GM12878 (cell line): ENCODE results near the gene CEP68. TPM values are rescaled to one million over a fixed set of nuclear protein-coding genes. Genes with fewer than 3 reads are reported as not detected.

Experiments
- BCL11A ChIP-seq: IDR thresholded peaks from 2 replicates; pipeline ENCODE4 v1.6.1; 2011; ENCODE audit warnings: low read depth, low read length
- KLF5 ChIP-seq: fragments of 450-650 bp; IDR thresholded peaks from 2 replicates; pipeline ENCODE4 v1.6.1; 2014; ENCODE audit warnings: mild to moderate bottlenecking; ENCODE audit not compliant: partially characterized antibody
- MTA3 ChIP-seq: IDR thresholded peaks from 2 replicates; pipeline ENCODE4 v1.6.1; 2012; ENCODE audit warnings: low read length, inconsistent platforms, borderline replicate concordance
- MXI1 ChIP-seq: fragments of 150-350 bp; IDR thresholded peaks from 2 replicates; pipeline ENCODE4 v1.6.1; 2011; ENCODE audit warnings: low read depth, mild to moderate bottlenecking, inconsistent platforms, low read length, improper control_type of control experiment
- NBN ChIP-seq: fragments of 450-650 bp; IDR thresholded peaks from 2 replicates; pipeline ENCODE4 v1.6.1; 2016
- NFXL1 ChIP-seq: fragments of 450-650 bp; IDR thresholded peaks from 2 replicates; pipeline ENCODE4 v1.6.1; 2017; ENCODE audit warnings: antibody characterized with exemption, mild to moderate bottlenecking, borderline replicate concordance
- NFYA ChIP-seq: IDR thresholded peaks from 2 replicates; pipeline ENCODE4 v1.6.1; 2011; ENCODE audit warnings: low read depth, mild to moderate bottlenecking, low read length, improper control_type of control experiment, borderline replicate concordance
- POLR2AphosphoS2 ChIP-seq: IDR thresholded peaks from 2 replicates; pipeline ENCODE4 v1.6.1; 2011; ENCODE audit warnings: low read depth, mild to moderate bottlenecking, low read length, improper control_type of control experiment, moderate library complexity
- RAD21 ChIP-seq: IDR thresholded peaks from 2 replicates; pipeline ENCODE4 v1.6.1; 2011; ENCODE audit warnings: mild to moderate bottlenecking, low read depth, low read length, moderate library complexity; ENCODE audit not compliant: insufficient read depth
- RBBP5 ChIP-seq: fragments of 200-600 bp; sonication (generic); conservative IDR thresholded peaks from 2 replicates; pipeline ENCODE4 v1.6.1; 2016
- SMARCA5 ChIP-seq: fragments of 450-650 bp; IDR thresholded peaks from 2 replicates; pipeline ENCODE4 v1.6.1; 2017; ENCODE audit warnings: mild to moderate bottlenecking
- TCF12 ChIP-seq: IDR thresholded peaks from 2 replicates; pipeline ENCODE4 v1.6.1; 2011; ENCODE audit warnings: low read depth, mild to moderate bottlenecking, low read length
- USF2 ChIP-seq: IDR thresholded peaks from 2 replicates; pipeline ENCODE4 v1.6.1; 2011; ENCODE audit warnings: low read depth, low read length, improper control_type of control experiment, borderline replicate concordance
- ZNF217 ChIP-seq: fragments of 450-650 bp; IDR thresholded peaks from 2 replicates; pipeline ENCODE4 v1.6.1; 2017; ENCODE audit warnings: antibody characterized with exemption, mild to moderate bottlenecking
- ZNF274 ChIP-seq: IDR thresholded peaks from one replicate; pipeline ENCODE4 v1.8.0; 2011; ENCODE audit not compliant: insufficient read length, insufficient read depth
- ZSCAN29 ChIP-seq: fragments of 450-650 bp; IDR thresholded peaks from 2 replicates; pipeline ENCODE4 v1.6.1; 2017; ENCODE audit warnings: mild to moderate bottlenecking, moderate library complexity
- polyA plus RNA-seq, 11 experiments: library from polyadenylated mRNA; depleted of rRNA in 4 of 11; unstranded in 6 of 11; stranded (reverse) in 5 of 11; fragments of >200 nt; fragmentation: Nextera tagmentation in 4 of 11; fragmentation: Illumina TruSeq in 1 of 11; extraction: Ambion mirVana in 4 of 11; extraction: Trizol in 1 of 11; gene quantifications; 1 replicate in 1 of 11; 2 replicates in 10 of 11; pipeline versions ENCODE4 v1.2.1 to v1.2.3, GENCODE V29; 2011 to 2016; ENCODE audit warnings: inconsistent platforms in 2 of 11, missing spikeins in 2 of 11, low read depth in 1 of 11
- total RNA-seq, 4 experiments: library from RNA; depleted of rRNA in 3 of 4; stranded (reverse); fragments of >200 nt in 3 of 4; fragmentation: Illumina TruSeq in 1 of 4; extraction: Trizol in 1 of 4; gene quantifications; 2 replicates each; pipeline versions ENCODE4 v1.2.1 to v1.2.3, GENCODE V29; 2013 to 2021
- TF ChIP-seq, protein P1 (sequence below): fragments of 450-650 bp; IDR thresholded peaks from 2 replicates; pipeline ENCODE4 v1.6.1; 2017; ENCODE audit warnings: mild to moderate bottlenecking, moderate library complexity
- TF ChIP-seq, protein P2 (sequence below): fragments of 450-650 bp; IDR thresholded peaks from 2 replicates; pipeline ENCODE4 v1.6.1; 2014; ENCODE audit warnings: mild to moderate bottlenecking
- TF ChIP-seq, protein P3 (sequence below): IDR thresholded peaks from 2 replicates; pipeline ENCODE4 v1.6.1; 2012; ENCODE audit warnings: low read depth, low read length, improper control_type of control experiment
- TF ChIP-seq, protein P4 (sequence below): fragments of 450-650 bp; formaldehyde crosslinking; IDR thresholded peaks from 2 replicates; pipeline ENCODE4 v1.4.0; 2020; ENCODE audit warnings: mild to moderate bottlenecking, moderate library complexity
- TF ChIP-seq, protein P5 (sequence below): IDR thresholded peaks from 2 replicates; pipeline ENCODE4 v1.6.1; 2011; ENCODE audit warnings: borderline replicate concordance, low read depth, mild to moderate bottlenecking, moderate library complexity, mixed read lengths, low read length; ENCODE audit not compliant: insufficient read depth; ENCODE audit errors: extremely low read length

The CEP68 gene
- total and polyA plus RNA-seq, 10 of the 15 experiments (the other 5 are each of a cell fraction or from before 2014, with no cell fraction given), result 1.1 to 11.1 (median 7.4) TPM

DNA sequence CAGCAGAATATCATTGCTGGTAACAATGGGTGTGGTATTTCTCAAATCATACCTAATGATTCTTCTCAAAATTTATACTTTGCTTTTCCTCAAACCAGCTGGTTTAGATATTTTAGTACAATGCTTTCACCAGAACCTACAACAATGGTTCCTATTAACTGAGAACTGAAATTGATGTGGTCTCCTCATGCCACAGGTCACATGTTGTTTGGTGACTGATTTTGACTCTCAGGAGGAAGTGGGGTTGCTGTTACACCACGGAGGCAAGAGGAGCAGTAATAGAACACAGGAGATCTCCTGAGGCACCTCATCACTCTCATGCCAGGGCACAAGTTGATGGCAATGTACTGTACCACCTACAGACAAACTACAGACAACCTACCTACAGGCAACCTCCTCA, 3.0 kb upstream of the CEP68 start (continued):
- TF ChIP-seq, protein P1, sequence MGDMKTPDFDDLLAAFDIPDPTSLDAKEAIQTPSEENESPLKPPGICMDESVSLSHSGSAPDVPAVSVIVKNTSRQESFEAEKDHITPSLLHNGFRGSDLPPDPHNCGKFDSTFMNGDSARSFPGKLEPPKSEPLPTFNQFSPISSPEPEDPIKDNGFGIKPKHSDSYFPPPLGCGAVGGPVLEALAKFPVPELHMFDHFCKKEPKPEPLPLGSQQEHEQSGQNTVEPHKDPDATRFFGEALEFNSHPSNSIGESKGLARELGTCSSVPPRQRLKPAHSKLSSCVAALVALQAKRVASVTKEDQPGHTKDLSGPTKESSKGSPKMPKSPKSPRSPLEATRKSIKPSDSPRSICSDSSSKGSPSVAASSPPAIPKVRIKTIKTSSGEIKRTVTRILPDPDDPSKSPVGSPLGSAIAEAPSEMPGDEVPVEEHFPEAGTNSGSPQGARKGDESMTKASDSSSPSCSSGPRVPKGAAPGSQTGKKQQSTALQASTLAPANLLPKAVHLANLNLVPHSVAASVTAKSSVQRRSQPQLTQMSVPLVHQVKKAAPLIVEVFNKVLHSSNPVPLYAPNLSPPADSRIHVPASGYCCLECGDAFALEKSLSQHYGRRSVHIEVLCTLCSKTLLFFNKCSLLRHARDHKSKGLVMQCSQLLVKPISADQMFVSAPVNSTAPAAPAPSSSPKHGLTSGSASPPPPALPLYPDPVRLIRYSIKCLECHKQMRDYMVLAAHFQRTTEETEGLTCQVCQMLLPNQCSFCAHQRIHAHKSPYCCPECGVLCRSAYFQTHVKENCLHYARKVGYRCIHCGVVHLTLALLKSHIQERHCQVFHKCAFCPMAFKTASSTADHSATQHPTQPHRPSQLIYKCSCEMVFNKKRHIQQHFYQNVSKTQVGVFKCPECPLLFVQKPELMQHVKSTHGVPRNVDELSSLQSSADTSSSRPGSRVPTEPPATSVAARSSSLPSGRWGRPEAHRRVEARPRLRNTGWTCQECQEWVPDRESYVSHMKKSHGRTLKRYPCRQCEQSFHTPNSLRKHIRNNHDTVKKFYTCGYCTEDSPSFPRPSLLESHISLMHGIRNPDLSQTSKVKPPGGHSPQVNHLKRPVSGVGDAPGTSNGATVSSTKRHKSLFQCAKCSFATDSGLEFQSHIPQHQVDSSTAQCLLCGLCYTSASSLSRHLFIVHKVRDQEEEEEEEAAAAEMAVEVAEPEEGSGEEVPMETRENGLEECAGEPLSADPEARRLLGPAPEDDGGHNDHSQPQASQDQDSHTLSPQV, result no peak
- TF ChIP-seq ZNF217, result no peak
- TF ChIP-seq NFXL1, result no peak
- no peak for TF ChIP-seq RAD21
- TF ChIP-seq NBN, result no peak
- peak; percentile 75; the same call in 1 of the 2 replicates for TF ChIP-seq MXI1
- TF ChIP-seq USF2, result peak; percentile 82
- TF ChIP-seq, protein P2, sequence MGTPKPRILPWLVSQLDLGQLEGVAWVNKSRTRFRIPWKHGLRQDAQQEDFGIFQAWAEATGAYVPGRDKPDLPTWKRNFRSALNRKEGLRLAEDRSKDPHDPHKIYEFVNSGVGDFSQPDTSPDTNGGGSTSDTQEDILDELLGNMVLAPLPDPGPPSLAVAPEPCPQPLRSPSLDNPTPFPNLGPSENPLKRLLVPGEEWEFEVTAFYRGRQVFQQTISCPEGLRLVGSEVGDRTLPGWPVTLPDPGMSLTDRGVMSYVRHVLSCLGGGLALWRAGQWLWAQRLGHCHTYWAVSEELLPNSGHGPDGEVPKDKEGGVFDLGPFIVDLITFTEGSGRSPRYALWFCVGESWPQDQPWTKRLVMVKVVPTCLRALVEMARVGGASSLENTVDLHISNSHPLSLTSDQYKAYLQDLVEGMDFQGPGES, result no peak
- TF ChIP-seq TCF12, result 0 out of 2 replicates have a peak, but pooled peaks have one; percentile 35
- no peak for TF ChIP-seq ZNF274
- TF ChIP-seq KLF5, result no peak
- TF ChIP-seq ZSCAN29, result no peak
- TF ChIP-seq SMARCA5, result peak; percentile 37; the same call in 1 of the 2 replicates
- TF ChIP-seq, protein P3, sequence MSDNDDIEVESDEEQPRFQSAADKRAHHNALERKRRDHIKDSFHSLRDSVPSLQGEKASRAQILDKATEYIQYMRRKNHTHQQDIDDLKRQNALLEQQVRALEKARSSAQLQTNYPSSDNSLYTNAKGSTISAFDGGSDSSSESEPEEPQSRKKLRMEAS, result peak; percentile 75; the same call in 1 of the 2 replicates
- TF ChIP-seq MTA3, result peak; percentile 50; the same call in 1 of the 2 replicates
- TF ChIP-seq, protein P4, sequence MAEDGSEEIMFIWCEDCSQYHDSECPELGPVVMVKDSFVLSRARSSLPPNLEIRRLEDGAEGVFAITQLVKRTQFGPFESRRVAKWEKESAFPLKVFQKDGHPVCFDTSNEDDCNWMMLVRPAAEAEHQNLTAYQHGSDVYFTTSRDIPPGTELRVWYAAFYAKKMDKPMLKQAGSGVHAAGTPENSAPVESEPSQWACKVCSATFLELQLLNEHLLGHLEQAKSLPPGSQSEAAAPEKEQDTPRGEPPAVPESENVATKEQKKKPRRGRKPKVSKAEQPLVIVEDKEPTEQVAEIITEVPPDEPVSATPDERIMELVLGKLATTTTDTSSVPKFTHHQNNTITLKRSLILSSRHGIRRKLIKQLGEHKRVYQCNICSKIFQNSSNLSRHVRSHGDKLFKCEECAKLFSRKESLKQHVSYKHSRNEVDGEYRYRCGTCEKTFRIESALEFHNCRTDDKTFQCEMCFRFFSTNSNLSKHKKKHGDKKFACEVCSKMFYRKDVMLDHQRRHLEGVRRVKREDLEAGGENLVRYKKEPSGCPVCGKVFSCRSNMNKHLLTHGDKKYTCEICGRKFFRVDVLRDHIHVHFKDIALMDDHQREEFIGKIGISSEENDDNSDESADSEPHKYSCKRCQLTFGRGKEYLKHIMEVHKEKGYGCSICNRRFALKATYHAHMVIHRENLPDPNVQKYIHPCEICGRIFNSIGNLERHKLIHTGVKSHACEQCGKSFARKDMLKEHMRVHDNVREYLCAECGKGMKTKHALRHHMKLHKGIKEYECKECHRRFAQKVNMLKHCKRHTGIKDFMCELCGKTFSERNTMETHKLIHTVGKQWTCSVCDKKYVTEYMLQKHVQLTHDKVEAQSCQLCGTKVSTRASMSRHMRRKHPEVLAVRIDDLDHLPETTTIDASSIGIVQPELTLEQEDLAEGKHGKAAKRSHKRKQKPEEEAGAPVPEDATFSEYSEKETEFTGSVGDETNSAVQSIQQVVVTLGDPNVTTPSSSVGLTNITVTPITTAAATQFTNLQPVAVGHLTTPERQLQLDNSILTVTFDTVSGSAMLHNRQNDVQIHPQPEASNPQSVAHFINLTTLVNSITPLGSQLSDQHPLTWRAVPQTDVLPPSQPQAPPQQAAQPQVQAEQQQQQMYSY (CRISPR knock-in tag), result no peak; the same call in 1 of the 2 replicates
- TF ChIP-seq, protein P5, sequence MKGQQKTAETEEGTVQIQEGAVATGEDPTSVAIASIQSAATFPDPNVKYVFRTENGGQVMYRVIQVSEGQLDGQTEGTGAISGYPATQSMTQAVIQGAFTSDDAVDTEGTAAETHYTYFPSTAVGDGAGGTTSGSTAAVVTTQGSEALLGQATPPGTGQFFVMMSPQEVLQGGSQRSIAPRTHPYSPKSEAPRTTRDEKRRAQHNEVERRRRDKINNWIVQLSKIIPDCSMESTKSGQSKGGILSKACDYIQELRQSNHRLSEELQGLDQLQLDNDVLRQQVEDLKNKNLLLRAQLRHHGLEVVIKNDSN, result peak; percentile 68
- TF ChIP-seq POLR2AphosphoS2, result no peak
- TF ChIP-seq NFYA, result no peak
- no peak for TF ChIP-seq RBBP5
- peak; percentile 91 for TF ChIP-seq BCL11A
